Trophoblast cell (in vitro differentiated cells and primary cell): ENCODE results near the gene C2orf42.

Source experiments
- DNase-seq, 2 donors: peaks; one replicate each; pipeline ENCODE4 v3.0.0-alpha.2; 2016
- H2AFZ ChIP-seq: 2 replicates; pipeline ENCODE4 v1.6.1; 2013; ENCODE audit warnings: low read length, moderate library complexity, mild to moderate bottlenecking; ENCODE audit not compliant: insufficient read depth, poor library complexity
- H2AK5ac ChIP-seq: 2 replicates; pipeline ENCODE4 v1.6.1; 2013; ENCODE audit warnings: mild to moderate bottlenecking, low read length
- H2BK120ac ChIP-seq: 2 replicates; pipeline ENCODE4 v1.6.1; 2013; ENCODE audit warnings: low read length, mild to moderate bottlenecking, moderate library complexity; ENCODE audit not compliant: insufficient read depth, poor library complexity
- H2BK12ac ChIP-seq: 2 replicates; pipeline ENCODE4 v1.6.1; 2013; ENCODE audit warnings: mild to moderate bottlenecking, low read length, moderate library complexity
- H2BK5ac ChIP-seq: 2 replicates; pipeline ENCODE4 v1.6.1; 2013; ENCODE audit warnings: low read length, low read depth, moderate library complexity, mild to moderate bottlenecking; ENCODE audit not compliant: poor library complexity
- H3K14ac ChIP-seq: 2 replicates; pipeline ENCODE4 v1.6.1; 2013; ENCODE audit warnings: mild to moderate bottlenecking, low read length
- H3K18ac ChIP-seq: 2 replicates; pipeline ENCODE4 v1.6.1; 2013; ENCODE audit warnings: mild to moderate bottlenecking, low read length
- H3K23ac ChIP-seq: 2 replicates; pipeline ENCODE4 v1.6.1; 2013; ENCODE audit warnings: low read length
- H3K27ac ChIP-seq: 2 replicates; pipeline ENCODE4 v1.5.1; 2013; ENCODE audit warnings: low read depth, mild to moderate bottlenecking, inconsistent platforms, low read length, moderate library complexity
- H3K27me3 ChIP-seq: 2 replicates; pipeline ENCODE4 v1.6.1; 2013; ENCODE audit warnings: inconsistent platforms, mild to moderate bottlenecking, low read length, moderate library complexity; ENCODE audit not compliant: insufficient read depth
- H3K36me3 ChIP-seq, 2 experiments: 1 replicate in 1 of 2; 2 replicates in 1 of 2; pipeline ENCODE4 v1.6.1; 2013; ENCODE audit warnings: low read length in 2 of 2, mild to moderate bottlenecking in 2 of 2, moderate library complexity in 1 of 2; ENCODE audit not compliant: insufficient read depth in 2 of 2, control insufficient read depth in 1 of 2
- H3K4ac ChIP-seq: 2 replicates; pipeline ENCODE4 v1.6.1; 2013; ENCODE audit warnings: low read depth, mild to moderate bottlenecking, low read length, moderate library complexity
- H3K4me1 ChIP-seq, 2 experiments: 1 replicate in 1 of 2; 2 replicates in 1 of 2; pipeline ENCODE4 v1.6.1; 2013; ENCODE audit warnings: low read length in 2 of 2, mild to moderate bottlenecking in 2 of 2, moderate library complexity in 1 of 2; ENCODE audit not compliant: insufficient read depth in 2 of 2, control insufficient read depth in 1 of 2
- H3K4me2 ChIP-seq: 2 replicates; pipeline ENCODE4 v1.6.1; 2013; ENCODE audit warnings: inconsistent platforms, mild to moderate bottlenecking, low read length, moderate library complexity
- H3K4me3 ChIP-seq: 2 replicates; pipeline ENCODE4 v1.5.1; 2013; ENCODE audit warnings: mild to moderate bottlenecking, low read depth, low read length, inconsistent platforms
- H3K79me1 ChIP-seq: one replicate; pipeline ENCODE4 v1.6.1; 2013; ENCODE audit warnings: low read length
- H3K79me2 ChIP-seq: 2 replicates; pipeline ENCODE4 v1.6.1; 2013; ENCODE audit warnings: low read length, mild to moderate bottlenecking; ENCODE audit not compliant: control insufficient read depth, insufficient read depth, poor library complexity
- H3K9ac ChIP-seq: 2 replicates; pipeline ENCODE4 v1.6.1; 2013; ENCODE audit warnings: mild to moderate bottlenecking, low read length
- H3K9me3 ChIP-seq: 2 replicates; pipeline ENCODE4 v1.6.1; 2013; ENCODE audit warnings: low read depth, mild to moderate bottlenecking, control low read depth, inconsistent platforms, low read length; ENCODE audit not compliant: insufficient read depth
- H4K12ac ChIP-seq: 2 replicates; pipeline ENCODE4 v1.6.1; 2013; ENCODE audit warnings: low read depth, mild to moderate bottlenecking, low read length, moderate library complexity
- H4K8ac ChIP-seq: 2 replicates; pipeline ENCODE4 v1.6.1; 2013; ENCODE audit warnings: low read depth, mild to moderate bottlenecking, low read length, moderate library complexity
- H4K91ac ChIP-seq: one replicate; pipeline ENCODE4 v1.6.1; 2013; ENCODE audit warnings: low read depth, mild to moderate bottlenecking, low read length, moderate library complexity
- WGBS: extraction: QIAGEN DNeasy Blood & Tissue Kit; methylation state at CpG from one replicate; pipeline ENCODE4 v1.1.7; 2013; ENCODE audit warnings: missing lambda C conversion rate; ENCODE audit not compliant: insufficient read length, insufficient coverage; ENCODE audit errors: extremely low coverage; 5-methylcytosine and 5-hydroxymethylcytosine counted together

The C2orf42 gene

DNA sequence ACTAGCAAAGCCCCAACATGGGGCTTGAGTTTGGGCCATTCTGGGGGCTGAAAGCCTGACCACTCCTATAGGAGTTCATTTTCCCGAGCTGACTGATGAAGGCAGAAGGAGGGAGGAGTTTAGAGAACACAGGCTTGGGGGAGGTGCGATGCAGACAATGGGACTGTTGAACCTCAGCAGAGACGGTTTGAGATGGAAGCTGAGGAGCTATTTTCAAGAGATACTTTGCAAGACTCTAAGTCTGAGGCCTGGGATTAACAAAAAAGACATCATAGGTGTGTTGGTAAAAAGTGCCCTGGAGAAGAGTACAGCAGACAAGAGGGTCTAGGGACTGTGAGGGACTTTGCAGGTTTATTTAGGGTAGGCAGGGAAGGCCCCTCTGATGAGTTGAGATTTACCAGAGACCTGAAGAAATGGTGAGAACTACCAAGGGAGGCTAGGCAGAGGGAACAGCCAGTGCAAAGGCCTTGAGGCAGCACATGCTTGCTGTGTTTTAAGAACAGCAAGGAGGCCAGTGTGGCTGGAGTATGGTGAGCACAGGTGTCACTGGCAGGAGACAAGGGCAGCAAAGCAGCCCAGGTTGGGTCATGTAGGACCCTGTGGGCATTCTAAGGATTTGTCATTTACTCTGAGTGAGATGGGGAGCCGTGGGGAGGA, 71.9 kb downstream of the C2orf42 start:
- Histone ChIP-seq H2AK5ac (no peak overlapping the region), H3K79me1 (peaks cover 7% of the 10 kb centered on the region), H3K4me2 (no peak overlapping the region), H4K12ac (no peak overlapping the region), H3K18ac (no peak overlapping the region), H3K4me3 (no peak overlapping the region), H2BK5ac (no peak overlapping the region), H2AFZ (no peak overlapping the region), H4K91ac (peak overlapping the region; percentile 11), H3K36me3 (no peaks in the 10 kb centered on the region), H3K79me2 (no peaks in the 10 kb centered on the region), H4K8ac (no peak overlapping the region), H3K14ac (no peak overlapping the region), H2BK12ac (no peak overlapping the region), H3K4me1 (peaks cover 12 to 26% of the 10 kb centered on the region in 2 experiments), H3K27ac (no peak overlapping the region), H3K27me3 (no peaks in the 10 kb centered on the region), H3K23ac (no peak overlapping the region), H3K9ac (no peak overlapping the region), H3K4ac (no peak overlapping the region), H3K9me3 (no peaks in the 10 kb centered on the region), H2BK120ac (no peak overlapping the region)
- no peak for DNase-seq
- WGBS = no CpG with 5 or more reads among the region's 4 CpGs

DNA sequence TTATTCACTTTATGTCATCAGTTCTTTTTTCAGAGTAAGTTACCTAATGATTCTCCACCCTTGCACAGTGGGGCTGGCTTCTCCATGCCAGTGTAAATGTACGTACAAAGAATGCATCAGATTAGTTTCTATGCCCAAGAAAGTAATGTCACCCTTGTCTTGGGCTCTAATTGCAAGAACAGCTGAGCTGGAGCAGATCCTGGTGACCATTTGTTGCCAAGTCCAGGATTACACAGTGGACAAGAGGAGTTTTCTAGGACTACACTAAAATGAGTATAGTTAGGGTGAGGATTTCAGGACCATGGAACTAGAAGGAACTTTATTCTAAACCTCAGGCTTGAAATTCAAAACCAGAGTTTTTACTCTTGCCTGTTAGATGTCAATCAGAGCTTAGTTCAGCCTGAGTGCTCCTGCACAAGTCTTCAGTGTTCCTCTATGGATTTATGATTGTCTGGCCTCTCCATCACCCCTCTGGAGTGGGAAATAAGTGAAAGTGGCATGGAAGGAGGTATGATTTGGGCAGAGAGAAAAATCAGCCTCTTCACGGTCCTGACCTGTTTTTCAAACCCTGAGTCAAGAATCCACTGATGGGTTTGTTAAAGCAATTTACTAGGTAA, 73.8 kb downstream of the C2orf42 start:
- Histone ChIP-seq H3K9ac (no peak overlapping the region), H2AK5ac (no peak overlapping the region), H3K23ac (no peak overlapping the region), H3K4me3 (no peak overlapping the region), H3K79me2 (no peaks in the 10 kb centered on the region), H3K4ac (no peak overlapping the region), H3K27me3 (no peaks in the 10 kb centered on the region), H3K79me1 (peaks cover 8% of the 10 kb centered on the region), H4K12ac (no peak overlapping the region), H3K4me2 (no peak overlapping the region), H2BK5ac (no peak overlapping the region), H2BK12ac (no peak overlapping the region), H3K9me3 (no peaks in the 10 kb centered on the region), H4K8ac (no peak overlapping the region), H4K91ac (no peak overlapping the region), H3K4me1 (peaks cover 15 to 22% of the 10 kb centered on the region in 2 experiments), H2AFZ (no peak overlapping the region), H3K14ac (no peak overlapping the region), H3K36me3 (no peaks in the 10 kb centered on the region), H3K27ac (no peak overlapping the region), H2BK120ac (no peak overlapping the region), H3K18ac (no peak overlapping the region)
- WGBS = no CpG with 5 or more reads among the region's 2 CpGs
- DNase-seq = no peak

DNA sequence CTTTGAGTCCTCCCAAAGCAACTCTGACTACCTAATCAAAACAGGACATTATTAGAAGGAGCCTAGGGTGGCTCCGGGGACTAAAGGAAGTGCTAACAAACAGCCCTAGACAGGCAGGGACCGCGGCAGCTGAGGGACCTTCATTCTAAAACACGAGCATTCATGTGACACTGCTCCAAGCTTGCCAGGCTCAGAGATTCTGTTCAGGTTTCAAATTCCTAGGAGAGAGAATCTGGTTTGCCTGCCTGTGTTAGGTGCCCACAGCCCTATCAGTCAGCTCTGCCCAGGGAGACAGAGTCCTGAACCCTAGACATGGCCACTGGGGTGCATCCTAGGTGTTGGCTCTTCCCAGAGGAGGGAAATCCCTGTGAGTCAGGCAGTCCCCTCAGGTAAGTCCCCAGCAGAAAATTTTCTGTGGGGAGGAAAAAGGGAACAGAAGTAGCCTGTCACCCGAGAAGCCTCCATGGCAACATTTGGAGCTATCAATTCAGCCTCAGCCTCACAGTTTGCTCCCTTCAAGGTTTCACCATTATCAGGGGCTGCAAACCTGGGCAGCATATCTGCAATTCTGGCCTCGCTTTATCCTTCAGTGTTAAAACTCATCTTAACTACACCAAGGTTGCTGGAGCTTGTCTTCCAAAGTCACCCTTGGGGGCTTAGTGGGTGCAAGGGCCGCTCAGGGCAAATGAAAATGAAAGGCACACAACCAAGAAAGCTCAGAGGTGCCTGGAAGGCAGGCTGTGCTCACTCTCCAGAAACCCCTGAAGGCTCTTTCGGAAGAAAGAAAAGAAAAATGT, 75.0 kb downstream of the C2orf42 start:
- Histone ChIP-seq H3K27me3 (no peaks in the 10 kb centered on the region), H3K9ac (no peak overlapping the region), H3K27ac (no peak overlapping the region), H3K4me1 (peaks cover 15 to 30% of the 10 kb centered on the region in 2 experiments), H3K79me1 (peaks cover 12% of the 10 kb centered on the region), H3K18ac (no peak overlapping the region), H3K14ac (no peak overlapping the region), H2AK5ac (no peak overlapping the region), H2AFZ (no peak overlapping the region), H4K12ac (peak overlapping the region; percentile 38), H4K8ac (peak overlapping the region; percentile 45), H3K79me2 (no peaks in the 10 kb centered on the region), H3K4me3 (no peak overlapping the region), H2BK120ac (peak overlapping the region; percentile 38), H3K9me3 (no peaks in the 10 kb centered on the region), H3K4me2 (no peak overlapping the region), H3K4ac (peak overlapping the region; percentile 6), H3K36me3 (no peaks in the 10 kb centered on the region), H3K23ac (no peak overlapping the region), H2BK5ac (peak overlapping the region; percentile 63), H2BK12ac (peak overlapping the region; percentile 91), H4K91ac (no peak overlapping the region)
- DNase-seq = peak in 1 of 2 donors; percentile 52
- no CpG with 5 or more reads among the region's 8 CpGs for WGBS

DNA sequence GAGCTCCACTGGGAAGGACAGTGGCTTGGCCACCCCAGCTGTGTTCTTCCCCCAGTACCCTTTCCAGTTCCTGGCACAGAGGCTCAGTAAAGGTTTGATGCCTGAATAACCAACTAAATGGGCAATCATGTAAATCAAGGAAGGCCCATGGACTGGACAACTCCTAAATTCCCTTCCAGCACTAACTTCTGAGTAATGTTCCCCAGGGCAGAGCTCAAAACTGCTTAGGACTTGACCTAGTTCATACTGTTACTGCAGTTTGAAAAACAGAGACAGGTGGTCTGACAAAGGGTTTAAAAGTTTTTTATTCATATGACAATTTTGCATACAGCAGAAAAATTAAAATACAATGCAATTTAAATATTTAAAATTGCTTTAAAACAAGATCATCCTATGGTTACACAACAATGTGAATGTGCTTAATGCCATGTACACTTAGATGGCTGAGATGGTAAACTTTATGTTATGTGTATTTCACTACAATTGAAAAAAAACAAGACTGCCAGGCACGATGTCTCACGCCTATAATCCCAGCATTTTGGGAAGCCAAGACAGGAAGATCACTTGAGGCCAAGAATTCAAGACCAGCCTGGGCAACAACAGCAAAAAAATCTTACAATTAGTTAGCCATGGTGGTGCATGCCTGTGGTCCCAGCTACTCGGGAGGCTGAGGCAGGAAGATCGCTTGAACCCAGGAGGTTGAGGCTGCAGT, 77.3 kb downstream of the C2orf42 start:
- Histone ChIP-seq H3K14ac (peak overlapping the region; percentile 4), H3K9me3 (no peaks in the 10 kb centered on the region), H3K4me2 (no peak overlapping the region), H4K91ac (peak overlapping the region; percentile 29), H3K4me3 (no peak overlapping the region), H3K36me3 (no peaks in the 10 kb centered on the region), H4K12ac (no peak overlapping the region), H3K79me2 (no peaks in the 10 kb centered on the region), H3K18ac (peak overlapping the region; percentile 5), H3K4ac (no peak overlapping the region), H2BK12ac (peak overlapping the region; percentile 69), H2AFZ (no peak overlapping the region), H2AK5ac (no peak overlapping the region), H3K4me1 (peaks cover 16 to 32% of the 10 kb centered on the region in 2 experiments), H3K27ac (no peak overlapping the region), H3K23ac (no peak overlapping the region), H2BK5ac (no peak overlapping the region), H3K79me1 (peaks cover 14% of the 10 kb centered on the region), H2BK120ac (peak overlapping the region; percentile 8), H4K8ac (peak overlapping the region; percentile 12), H3K9ac (no peak overlapping the region), H3K27me3 (no peaks in the 10 kb centered on the region)
- peak; percentile 78 to 90 for DNase-seq
- no CpG with 5 or more reads among the region's 4 CpGs for WGBS
